Lower lobe of right lung (tissue), 2 donors: ENCODE measurements around the gene ANKLE2. TPM values are rescaled to one million over a fixed set of nuclear protein-coding genes. Genes with fewer than 3 reads are reported as not detected.

ENCODE experiments used
- ATAC-seq, 2 donors: fragments of 200-7000 bp; cut with Tn5 transposase; one replicate each; pipeline ENCODE4 v1.9.1; 2020 to 2022; ENCODE audit warnings: mild to moderate bottlenecking in 2 of 2, moderate library complexity in 2 of 2
- DNase-seq: peaks from one replicate; pipeline ENCODE4 v3.0.0-alpha.2; 2020
- H3K27ac ChIP-seq: fragments of 200-600 bp; one replicate; pipeline ENCODE4 v1.8.0; 2022
- H3K27me3 ChIP-seq: fragments of 200-600 bp; one replicate; pipeline ENCODE4 v1.8.0; 2022; ENCODE audit warnings: low read depth
- H3K36me3 ChIP-seq: fragments of 200-600 bp; one replicate; pipeline ENCODE4 v1.8.0; 2022; ENCODE audit warnings: mild to moderate bottlenecking
- H3K4me1 ChIP-seq: fragments of 200-600 bp; one replicate; pipeline ENCODE4 v1.8.0; 2022
- H3K4me3 ChIP-seq: fragments of 200-600 bp; one replicate; pipeline ENCODE4 v1.8.0; 2022; ENCODE audit warnings: mild to moderate bottlenecking
- H3K9me3 ChIP-seq: fragments of 200-600 bp; one replicate; pipeline ENCODE4 v1.8.0; 2022
- CTCF ChIP-seq: fragments of 200-600 bp; IDR thresholded peaks from one replicate; pipeline ENCODE4 v1.8.0; 2022; ENCODE audit warnings: antibody characterized with exemption, mild to moderate bottlenecking
- intact Hi-C: fragments of 100-400 bp; cut with DNase I; formaldehyde crosslinking; loops from one replicate; pipeline ENCODE4 v1.11.0; 2022
- total RNA-seq: library from RNA; stranded (reverse); fragmentation: NEBNext Ultra II Directional; extraction: Animal tissue kit (Norgen Biotek cat#: 25700); gene quantifications from one replicate; pipeline ENCODE4 v1.2.1, GENCODE V29; 2021
- donor health status: DM: no; HTN: yes; CAD: no; lungs with severe emphysema.

The ANKLE2 gene
- total RNA-seq, 1 donor from 2014 or later, result 49.6 TPM

GRCh38 chr12:132711080-132711843, 50.4 kb downstream of the ANKLE2 start:
- peak; percentile 2 to 6 for ATAC-seq
- Histone ChIP-seq H3K36me3 (peaks cover 17% of the 10 kb centered on the region), H3K9me3 (no peaks in the 10 kb centered on the region), H3K27ac (peak overlapping the region; percentile 87), H3K27me3 (no peaks in the 10 kb centered on the region), H3K4me1 (peaks cover 25% of the 10 kb centered on the region), H3K4me3 (peak overlapping the region; percentile 98)
- intact Hi-C loops, result no loop called here
- no peak for DNase-seq
- TF ChIP-seq CTCF, result no peak

- peak; percentile 91 for DNase-seq
- H3K27ac ChIP-seq, result peak within 1 kb of the TSS; percentile 87
- H3K36me3 ChIP-seq, result peaks cover 10% of the 10 kb centered on the region
- TF ChIP-seq CTCF, result no peak
- H3K27me3 ChIP-seq, result no peaks in the 10 kb centered on the region
- peak within 1 kb of the TSS; percentile 98 for H3K4me3 ChIP-seq
- H3K9me3 ChIP-seq, result no peaks in the 10 kb centered on the region
- intact Hi-C loops, result no loop called here
- ATAC-seq, result peak; percentile 97
- H3K4me1 ChIP-seq, result peaks cover 25% of the 10 kb centered on the region
Observed at GRCh38 chr12:132710405-132711079, 51.1 kb downstream of the ANKLE2 start, which contains the start of gene PGAM5. Gene PGAM5 (plus strand): TSS chr12:132710842. CDS start chr12:132710877, 35 bp downstream.

- DNase-seq, result peak; percentile 54
- intact Hi-C loops, result no loop called here
Observed at GRCh38 chr12:132710043-132710404, 51.6 kb downstream of the ANKLE2 start.

GRCh38 chr12:132708150-132708549, 53.5 kb downstream of the ANKLE2 start:
- DNase-seq, result no peak
- ATAC-seq, result no peak
- H3K27ac ChIP-seq, result no peak overlapping the region
- H3K27me3 ChIP-seq, result no peaks in the 10 kb centered on the region
- TF ChIP-seq CTCF, result no peak
- peaks cover 11% of the 10 kb centered on the region for H3K36me3 ChIP-seq
- intact Hi-C loops, result no loop called here
- H3K9me3 ChIP-seq, result no peaks in the 10 kb centered on the region
- peaks cover 25% of the 10 kb centered on the region for H3K4me1 ChIP-seq
- no peak overlapping the region for H3K4me3 ChIP-seq

More at GRCh38 chr12:132710043-132710404, 51.6 kb downstream of the ANKLE2 start:
- ATAC-seq, result peak; percentile 47 to 48
- Histone ChIP-seq H3K27ac (peak overlapping the region; percentile 87), H3K27me3 (no peaks in the 10 kb centered on the region), H3K9me3 (no peaks in the 10 kb centered on the region), H3K4me1 (peaks cover 25% of the 10 kb centered on the region), H3K4me3 (peak overlapping the region; percentile 98), H3K36me3 (peaks cover 5% of the 10 kb centered on the region)
- no peak for TF ChIP-seq CTCF

- DNase-seq (no peak), ATAC-seq (no peak)
- no peak for TF ChIP-seq CTCF
- Histone ChIP-seq H3K27ac (no peak overlapping the region), H3K36me3 (peaks cover 11% of the 10 kb centered on the region), H3K9me3 (no peaks in the 10 kb centered on the region), H3K27me3 (no peaks in the 10 kb centered on the region), H3K4me3 (no peak overlapping the region), H3K4me1 (peaks cover 19% of the 10 kb centered on the region)
- intact Hi-C loops, result no loop called here
Observed at GRCh38 chr12:132707241-132707640, 54.4 kb downstream of the ANKLE2 start.
